A673 (cell line): ENCODE results near the gene ACOT7.

Experiments used
- CTCF ChIP-seq: fragments of 300-800, 200-600 bp; sonication (generic); conservative IDR thresholded peaks from 2 replicates; pipeline ENCODE4 v1.5.1; 2017; ENCODE audit warnings: low read depth, mild to moderate bottlenecking, antibody characterized with exemption, low read length, moderate library complexity, mixed read lengths
- EZH2 ChIP-seq: fragments of 200-600 bp; sonication (generic); IDR thresholded peaks from 2 replicates; pipeline ENCODE4 v1.6.1; 2017; ENCODE audit warnings: borderline replicate concordance, low read depth, mild to moderate bottlenecking, mixed read lengths, antibody characterized with exemption, low read length; ENCODE audit not compliant: poor library complexity, severe bottlenecking

GRCh38 chr1:6260961-6261614, 132.5 kb downstream of the ACOT7 start, which contains the start of gene GPR153:
- TF ChIP-seq CTCF (no peak), EZH2 (no peak)
